Fibroblast of lung (primary cell): ENCODE measurements around the gene BTG1.

Experiments
- CTCF ChIP-seq, 2 donors: IDR thresholded peaks in 1 of 2; conservative IDR thresholded peaks in 1 of 2; 1 replicate in 1 of 2; 2 replicates in 1 of 2; pipeline ENCODE4 v1.5.1; 2011 to 2012; ENCODE audit warnings: low read length in 2 of 2, control low read depth in 1 of 2, inconsistent platforms in 1 of 2, low read depth in 1 of 2, mild to moderate bottlenecking in 1 of 2
- EZH2 ChIP-seq: IDR thresholded peaks from 2 replicates; pipeline ENCODE4 v1.5.1; 2012; ENCODE audit warnings: low read length, control low read depth, mild to moderate bottlenecking; ENCODE audit errors: missing control alignments

- TF ChIP-seq CTCF (conservative IDR thresholded peaks at IDR 0.05 in 1 of 2, IDR thresholded peaks at IDR 0.05 in 1 of 2; ENCODE audit: low read depth in 1 of 2, low read length in 2 of 2) (no peak), EZH2 (no peak)
Measured at GRCh38 chr12:92164712-92165111, 19.1 kb upstream of the BTG1 start.
